NCI-H1048 (cell line): Measurements from ENCODE around the gene PARP2.
A peak's percentile ranks its signal among the peaks of the same experiment; 100 is the strongest.
"Not testable (repeated sequence)": the region's sequence is repeated elsewhere in the genome, so short reads cannot be mapped to it uniquely, and the experiment has no call there.

Experiments
- DNase-seq: peaks from one replicate; lab custom pipeline; 2025; lab: John Stamatoyannopoulos, UW

PARP2 gene

GRCh38 chr14:20343092-20343861, at the start of gene PARP2:
PARP2 (plus strand) TSS chr14:20343635; CDS start chr14:20343642, 7 bp downstream.
- DNase-seq: peak; percentile 96

DNA sequence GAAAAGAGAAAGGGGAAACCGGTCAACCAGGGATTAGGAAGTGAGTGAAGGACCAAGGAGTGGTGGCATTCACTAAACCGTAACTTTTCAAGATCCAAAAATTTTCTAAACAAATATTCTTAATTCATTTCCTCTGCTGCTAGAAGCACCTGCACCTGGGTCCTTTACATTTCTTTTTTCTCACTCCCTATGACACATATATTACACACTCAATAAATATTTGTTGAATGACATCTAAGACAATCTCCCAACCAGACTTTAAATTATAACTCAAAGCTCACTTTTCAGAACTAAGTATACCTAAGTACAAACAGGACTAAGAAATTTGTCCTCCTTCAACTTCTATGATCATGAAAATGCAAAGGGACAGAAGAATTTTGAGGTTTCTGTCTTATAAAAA, 48.8 kb upstream of the PARP2 start:
- DNase-seq: no peak

GRCh38 chr14:20295067-20295466, 48.4 kb upstream of the PARP2 start:
- no peak for DNase-seq

GRCh38 chr14:20302042-20302755, 41.2 kb upstream of the PARP2 start:
- DNase-seq: no peak

DNA sequence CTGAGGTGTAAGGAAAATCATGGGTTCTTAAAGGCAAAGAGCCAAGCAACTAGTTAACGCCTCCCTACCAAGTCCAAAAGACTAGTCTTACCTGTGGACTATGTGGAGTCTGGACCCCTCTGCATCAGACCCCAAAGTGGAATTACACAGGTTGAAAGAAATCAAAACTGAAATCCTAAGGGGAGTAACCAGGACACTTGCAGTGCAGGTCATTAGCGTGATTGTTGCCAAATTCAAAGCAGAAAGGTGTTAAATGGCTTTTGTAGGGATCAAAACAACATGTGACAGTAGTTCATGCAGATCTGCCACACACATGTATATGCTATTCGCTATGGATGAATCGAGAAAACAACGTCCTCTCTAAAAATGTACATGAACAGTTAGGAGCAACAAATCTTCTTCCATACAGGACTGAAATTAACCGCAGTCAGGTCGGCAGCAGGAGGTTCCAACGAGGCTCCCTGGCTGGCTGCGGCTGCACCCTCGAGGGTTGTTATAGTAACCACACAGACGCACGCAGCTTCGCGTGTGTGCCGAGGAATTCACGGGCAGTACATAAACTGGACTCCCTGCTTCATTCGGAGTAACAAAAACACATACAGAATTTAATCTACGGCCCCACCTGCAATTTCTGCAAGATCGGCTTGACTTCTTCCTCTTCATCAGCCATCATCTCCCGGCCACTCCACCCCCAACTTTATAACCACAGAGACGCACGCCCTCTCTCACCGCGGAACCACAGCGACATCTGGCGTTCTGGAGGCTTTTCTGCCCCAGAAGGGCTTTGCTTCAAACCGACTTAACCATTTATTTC, 38.0 kb upstream of the PARP2 start, which contains the start of gene TTC5:
TSS of gene TTC5 (minus strand) at position 687 of the 814 bp plus-strand sequence. CDS start at position 673, 14 bp downstream.
- peak; percentile 56 for DNase-seq

DNA sequence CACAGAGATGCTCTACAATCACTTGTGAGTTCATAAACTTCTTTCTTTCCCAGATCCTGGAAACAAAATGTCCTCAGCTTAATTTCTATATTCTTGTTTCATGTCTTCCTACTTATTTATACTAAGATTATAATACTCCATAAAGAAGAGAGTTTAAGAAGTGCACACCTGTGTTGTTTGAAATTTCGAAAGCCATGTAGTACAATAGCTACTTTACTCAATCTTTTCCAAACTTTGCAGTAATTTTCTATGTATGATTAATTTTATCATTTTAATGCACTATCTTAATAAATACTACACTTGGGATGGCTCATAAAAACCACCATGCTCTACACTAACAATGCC, 37.4 kb upstream of the PARP2 start:
- DNase-seq: no peak

GRCh38 chr14:20314026-20314425, 29.4 kb upstream of the PARP2 start:
- no peak for DNase-seq

DNA sequence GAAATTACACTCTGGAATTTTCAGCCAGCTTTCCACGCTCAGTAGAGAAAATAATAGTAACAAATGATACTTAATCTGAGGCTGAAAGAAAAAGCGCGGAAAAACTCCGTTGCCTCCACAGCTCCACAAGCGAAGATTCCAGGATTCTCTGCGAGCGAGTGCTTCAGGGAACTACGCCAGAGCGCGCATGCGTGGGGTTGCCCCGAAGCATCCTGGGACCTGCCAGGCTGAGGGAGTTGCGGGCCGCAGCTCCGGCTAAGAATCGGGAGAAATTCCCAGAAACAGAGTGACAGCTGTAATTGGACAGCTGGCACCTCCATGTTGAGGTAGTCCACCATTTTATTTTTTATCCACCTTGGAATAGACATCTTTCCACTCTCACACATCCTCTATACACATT, 25.7 kb upstream of the PARP2 start:
- DNase-seq: no peak

- peak; percentile 12 for DNase-seq
These were observed 16.2 kb upstream of the PARP2 start for GRCh38 chr14:20327005-20327869.

DNA sequence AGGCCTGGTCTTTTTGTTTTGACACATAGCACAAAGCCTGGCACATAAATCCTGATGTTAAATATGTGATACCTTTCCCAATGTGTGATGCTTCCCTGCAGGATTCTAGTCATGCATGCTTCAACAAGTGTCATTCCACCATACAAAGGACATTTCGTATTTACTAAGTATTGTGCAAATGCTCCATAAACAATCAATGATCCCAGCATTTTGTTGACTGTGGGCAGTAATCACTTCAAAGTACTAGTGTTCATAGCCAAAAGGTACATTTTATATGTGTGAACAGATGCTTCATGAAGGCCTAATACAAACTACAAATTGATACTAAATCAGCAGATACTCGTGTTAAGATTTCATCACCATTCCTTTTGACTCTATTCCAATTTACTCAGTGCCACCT, 14.7 kb upstream of the PARP2 start:
- DNase-seq: no peak

- no peak for DNase-seq
These were observed 14.1 kb upstream of the PARP2 start for GRCh38 chr14:20329355-20329754.

DNA sequence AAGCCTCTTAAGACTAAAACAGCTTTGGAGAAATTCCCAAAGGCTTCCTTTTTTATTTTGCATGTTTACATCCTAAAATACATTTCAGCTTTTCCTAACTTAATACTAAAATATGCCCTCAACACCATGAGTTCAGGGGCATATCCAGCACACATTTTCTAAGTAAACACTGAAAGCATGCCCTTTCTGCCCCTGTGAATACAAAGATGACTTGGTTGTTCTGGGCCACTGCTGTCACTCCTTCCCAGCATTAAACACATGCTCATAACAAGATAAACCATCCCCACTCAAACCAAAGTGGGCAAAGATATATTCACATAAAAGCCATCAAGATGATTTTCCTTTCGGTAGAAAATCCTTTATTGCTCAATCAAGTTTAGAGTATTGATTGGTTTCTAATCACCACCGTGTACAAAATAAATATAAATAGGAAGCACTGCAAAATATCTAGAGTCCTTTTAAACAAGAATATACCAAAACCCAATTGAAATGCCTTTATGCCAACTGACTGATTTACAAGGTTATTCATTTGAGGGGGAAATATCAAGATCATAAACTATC, 12.3 kb upstream of the PARP2 start:
- DNase-seq: no peak

DNA sequence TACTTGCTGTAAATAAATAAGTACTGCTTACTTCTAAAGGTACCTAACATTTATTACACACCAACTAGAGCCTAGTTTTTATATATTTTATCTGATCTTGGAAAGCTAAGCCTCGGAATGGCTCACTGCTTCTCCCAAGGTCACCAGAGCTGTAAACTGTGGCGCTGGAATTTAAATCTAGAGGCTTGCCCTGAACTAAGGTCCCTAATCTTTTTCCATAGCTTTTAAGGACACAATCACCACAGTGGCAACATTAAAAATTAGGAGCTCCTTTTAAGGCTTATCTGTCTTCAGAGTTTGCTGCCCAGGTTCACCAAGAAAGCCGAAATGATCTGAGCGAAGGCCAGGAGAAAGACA, 11.0 kb upstream of the PARP2 start:
- no peak for DNase-seq

GRCh38 chr14:20332788-20333493, 10.5 kb upstream of the PARP2 start, which contains the start of gene CCNB1IP1:
CCNB1IP1 (minus strand) TSS chr14:20333279; CDS start chr14:20316523, 16,756 bp downstream.
- DNase-seq: peak; percentile 70

- DNase-seq: no peak
These were observed 10.0 kb upstream of the PARP2 start for GRCh38 chr14:20333494-20333841.

DNA sequence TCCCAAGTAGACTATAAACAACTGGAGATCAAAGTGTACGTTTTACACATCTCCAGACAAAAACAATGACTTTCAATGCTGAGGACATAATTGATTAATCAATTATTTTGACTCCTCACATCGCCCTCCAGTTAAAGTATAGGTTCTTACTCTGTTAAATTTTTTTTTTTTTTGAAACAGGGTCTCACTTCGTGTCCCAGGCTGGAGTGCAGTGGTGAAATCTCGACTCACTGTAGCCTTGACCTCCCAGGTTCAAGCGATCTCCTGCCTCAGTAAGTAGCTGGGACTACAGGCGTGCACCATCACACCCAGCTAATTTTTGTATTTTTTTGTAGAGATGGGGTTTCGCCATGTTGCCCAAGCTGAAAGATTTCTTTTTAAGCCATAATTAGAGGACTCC, 9.4 kb upstream of the PARP2 start:
- DNase-seq: no peak

DNA sequence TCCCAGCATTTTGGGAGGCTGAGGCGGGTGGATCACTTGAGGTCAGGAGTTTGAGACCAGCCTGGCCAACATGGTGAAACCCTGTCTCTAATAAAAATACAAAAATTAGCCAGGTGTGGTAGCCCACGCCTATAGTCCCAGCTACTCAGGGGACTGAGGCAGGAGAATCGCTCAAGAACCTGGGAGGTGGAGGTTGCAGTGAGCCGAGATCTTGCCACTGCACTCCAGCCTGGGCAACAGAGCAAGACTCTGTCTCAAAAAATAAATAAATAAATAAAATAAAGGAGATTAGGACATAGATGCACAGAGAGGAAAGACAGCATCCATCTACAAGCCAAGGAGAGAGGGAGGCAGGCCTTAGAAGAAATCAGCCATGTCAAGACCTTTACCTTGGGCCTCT, 2.4 kb upstream of the PARP2 start:
- DNase-seq: not testable (repeated sequence)

GRCh38 chr14:20341646-20342045, 1.8 kb upstream of the PARP2 start:
- no peak for DNase-seq

DNA sequence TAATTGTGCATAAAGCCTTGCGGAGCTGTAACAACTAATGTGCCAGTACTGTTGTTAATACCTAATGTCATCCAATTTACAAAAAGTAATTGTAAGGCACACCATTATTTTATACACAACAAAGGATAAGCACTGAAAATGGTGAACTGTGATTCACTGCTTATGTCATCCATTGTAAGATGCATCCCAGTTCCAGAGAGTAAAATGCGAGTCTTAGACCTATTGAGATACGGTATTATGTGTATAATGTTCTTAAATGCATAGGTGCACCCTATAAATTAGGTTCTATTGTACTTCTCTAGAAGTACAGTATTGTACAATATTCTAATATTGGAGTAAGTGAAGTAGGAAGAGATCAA, 406 bp downstream of the PARP2 start:
- DNase-seq: no peak

DNA sequence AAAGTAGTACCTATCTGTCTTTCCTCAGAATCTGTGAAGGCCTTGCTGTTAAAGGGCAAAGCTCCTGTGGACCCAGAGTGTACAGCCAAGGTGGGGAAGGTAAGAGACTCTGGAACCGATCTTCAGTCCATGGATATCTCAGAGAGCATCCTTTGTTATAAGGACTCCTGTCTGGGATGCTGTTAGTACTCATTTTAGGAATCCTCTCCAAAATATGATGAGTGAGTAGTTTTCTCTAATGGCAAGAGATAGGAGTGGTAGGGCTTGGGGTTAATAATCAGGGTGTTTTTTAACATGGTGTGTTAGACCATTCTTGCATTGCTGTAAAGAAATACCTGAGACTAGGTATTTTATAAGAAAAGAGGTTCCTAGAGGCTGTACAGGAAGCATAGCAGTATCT, 1.9 kb downstream of the PARP2 start:
- no peak for DNase-seq

GRCh38 chr14:20346713-20347112, 3.3 kb downstream of the PARP2 start:
- DNase-seq: no peak
